GM12878 (cell line): ENCODE measurements around the gene CCL19. TPM values are rescaled to one million over a fixed set of nuclear protein-coding genes. Genes with fewer than 3 reads are reported as not detected.
A peak's percentile ranks its signal among the peaks of the same experiment; 100 is the strongest.

Experiments
- ATAC-seq: fragments of 200-7000 bp; cut with Tn5 transposase; 3 replicates; pipeline ENCODE4 v1.9.1; 2020; ENCODE audit warnings: mild to moderate bottlenecking, moderate library complexity
- BruUV-seq: library from RNA; stranded (reverse); fragments of 400-500 nt; replicated peaks from 2 replicates; lab custom pipeline; 2021; lab: Mats Ljungman, UMichigan
- CTCF ChIA-PET: fragments of 300-600 bp; sonication (Branson Sonifier 250); formaldehyde crosslinking; extraction: SDS; loops from one replicate; lab custom pipeline; 2021; ENCODE audit warnings: inconsistent platforms; lab: Yijun Ruan, JAX
- POLR2A ChIA-PET: fragments of 350-600 bp; formaldehyde crosslinking; extraction: SDS; loops from one replicate; lab custom pipeline; 2021; ENCODE audit warnings: inconsistent platforms; lab: Charles Lee
- RAD21 ChIA-PET: fragments of 300-600 bp; sonication (Branson Sonifier 250); formaldehyde crosslinking; loops from one replicate; lab custom pipeline; 2023; ENCODE audit warnings: antibody characterized with exemption; ENCODE audit not compliant: unreplicated experiment; lab: Charles Lee
- SMC1A ChIA-PET: fragments of 300-600 bp; sonication (Branson Sonifier 250); formaldehyde crosslinking; loops from one replicate; lab custom pipeline; 2023; ENCODE audit not compliant: unreplicated experiment, uncharacterized antibody; lab: Charles Lee
- DNase-seq: peaks from one replicate; pipeline ENCODE4 v3.0.0-alpha.2; 2011; ENCODE audit warnings: low read depth, low spot score
- FAIRE-seq: peaks from 3 replicates; lab custom pipeline; 2011; peaks lifted over from hg19 to GRCh38; lab: Jason Lieb, UNC
- H2AFZ ChIP-seq: 2 replicates; pipeline ENCODE4 v1.6.0; 2011; ENCODE audit warnings: low read depth, low read length, control low read depth; ENCODE audit not compliant: control insufficient read depth
- H3K27ac ChIP-seq: 2 replicates; pipeline ENCODE4 v1.5.1; 2011; ENCODE audit warnings: control low read depth; ENCODE audit not compliant: control insufficient read depth, insufficient read depth
- H3K27me3 ChIP-seq, 2 experiments: replicated peaks in 1 of 2; 2 replicates each; pipeline versions ENCODE4 v1.6.0 to v1.6.1; 2011; ENCODE audit warnings: low read length in 1 of 2; ENCODE audit not compliant: control insufficient read depth in 2 of 2, insufficient read depth in 2 of 2
- H3K36me3 ChIP-seq, 2 experiments: 2 replicates each; pipeline ENCODE4 v1.5.1; 2011; ENCODE audit warnings: low read length in 1 of 2; ENCODE audit not compliant: control insufficient read depth in 2 of 2, insufficient read depth in 2 of 2
- H3K4me1 ChIP-seq: 2 replicates; pipeline ENCODE4 v1.6.1; 2011; ENCODE audit warnings: mild to moderate bottlenecking, low read length, moderate library complexity, mixed read lengths; ENCODE audit not compliant: control insufficient read depth, insufficient read depth
- H3K4me2 ChIP-seq: 2 replicates; pipeline ENCODE4 v1.6.0; 2011; ENCODE audit warnings: control low read depth; ENCODE audit not compliant: control insufficient read depth, insufficient read depth
- H3K4me3 ChIP-seq: fragments of 200-600 bp; sonication (generic); 2 replicates; pipeline ENCODE4 v1.5.1; 2016
- H3K79me2 ChIP-seq: 2 replicates; pipeline ENCODE4 v1.6.0; 2011; ENCODE audit warnings: low read length; ENCODE audit not compliant: control insufficient read depth, insufficient read depth
- H3K9ac ChIP-seq: 2 replicates; pipeline ENCODE4 v1.8.0; 2011; ENCODE audit warnings: low read length, control low read depth, mixed read lengths; ENCODE audit not compliant: control insufficient read depth, insufficient read depth
- H3K9me3 ChIP-seq: replicated peaks from 3 replicates; pipeline ENCODE4 v1.5.1; 2011; ENCODE audit warnings: mild to moderate bottlenecking, low read length; ENCODE audit not compliant: control insufficient read depth, insufficient read depth
- H4K20me1 ChIP-seq: 2 replicates; pipeline ENCODE4 v1.6.0; 2011; ENCODE audit not compliant: control insufficient read depth, insufficient read depth
- ATF7 ChIP-seq: fragments of 450-650 bp; IDR thresholded peaks from 2 replicates; pipeline ENCODE4 v1.6.1; 2016; ENCODE audit warnings: low read depth, mild to moderate bottlenecking
- EED ChIP-seq: sonication (generic); IDR thresholded peaks from 2 replicates; pipeline ENCODE4 v1.6.1; 2016; ENCODE audit warnings: antibody characterized with exemption, low read depth
- EZH2 ChIP-seq: IDR thresholded peaks from 2 replicates; pipeline ENCODE4 v1.6.1; 2012; ENCODE audit warnings: low read depth, mild to moderate bottlenecking, control low read depth, inconsistent platforms, low read length, borderline replicate concordance; ENCODE audit not compliant: control insufficient read depth
- FOS ChIP-seq: IDR thresholded peaks from 3 replicates; pipeline ENCODE4 v1.6.1; 2011; ENCODE audit warnings: borderline replicate concordance; ENCODE audit not compliant: insufficient read length; ENCODE audit errors: extremely low read depth
- IRF4 ChIP-seq: IDR thresholded peaks from 2 replicates; pipeline ENCODE4 v1.6.1; 2011; ENCODE audit warnings: low read depth, low read length
- NKRF ChIP-seq: fragments of 450-650 bp; conservative IDR thresholded peaks from 2 replicates; pipeline ENCODE4 v1.6.1; 2017; ENCODE audit warnings: mild to moderate bottlenecking, moderate library complexity
- NRF1 ChIP-seq: conservative IDR thresholded peaks from 2 replicates; pipeline ENCODE4 v1.6.1; 2011; ENCODE audit warnings: mild to moderate bottlenecking, low read depth, low read length, improper control_type of control experiment
- RUNX3 ChIP-seq: IDR thresholded peaks from 2 replicates; pipeline ENCODE4 v1.6.1; 2012; ENCODE audit warnings: low read length, inconsistent platforms
- SREBF1 ChIP-seq: IDR thresholded peaks from 2 replicates; pipeline ENCODE4 v1.6.1; 2012; ENCODE audit warnings: mild to moderate bottlenecking, low read length
- STAT1 ChIP-seq: fragments of 450-650 bp; conservative IDR thresholded peaks from 2 replicates; pipeline ENCODE4 v1.6.1; 2014; ENCODE audit warnings: antibody characterized with exemption, mild to moderate bottlenecking
- TBL1XR1 ChIP-seq: IDR thresholded peaks from 2 replicates; pipeline ENCODE4 v1.6.1; 2012; ENCODE audit warnings: low read depth, low read length, improper control_type of control experiment
- TCF3 ChIP-seq: IDR thresholded peaks from 2 replicates; pipeline ENCODE4 v1.6.1; 2012; ENCODE audit warnings: low read depth, mild to moderate bottlenecking, low read length, borderline replicate concordance; ENCODE audit not compliant: insufficient read depth
- YBX1 ChIP-seq: fragments of 450-650 bp; IDR thresholded peaks from 2 replicates; pipeline ENCODE4 v1.6.1; 2016; ENCODE audit warnings: antibody characterized with exemption
- WGBS: methylation state at CpG from one replicate; pipeline ENCODE4 v1.1.6; 2016; ENCODE audit warnings: low lambda C conversion rate; ENCODE audit not compliant: insufficient replicate concordance, insufficient coverage; ENCODE audit errors: missing lambda C conversion rate; 5-methylcytosine and 5-hydroxymethylcytosine counted together
- in situ Hi-C: fragments of 300-500 bp; cut with MboI; formaldehyde crosslinking; loops from 9 replicates; pipeline ENCODE4 v1.14.3; 2018; ENCODE audit warnings: mixed read lengths
- intact Hi-C: fragments of 100-400 bp; cut with micrococcal nuclease; formaldehyde crosslinking; loops from one replicate; pipeline ENCODE4 v1.14.2; 2022; ENCODE audit not compliant: unreplicated experiment
- polyA plus RNA-seq, 11 experiments: library from polyadenylated mRNA; depleted of rRNA in 4 of 11; unstranded in 6 of 11; stranded (reverse) in 5 of 11; fragments of >200 nt; fragmentation: Nextera tagmentation in 4 of 11; fragmentation: Illumina TruSeq in 1 of 11; extraction: Ambion mirVana in 4 of 11; extraction: Trizol in 1 of 11; gene quantifications; 1 replicate in 1 of 11; 2 replicates in 10 of 11; pipeline versions ENCODE4 v1.2.1 to v1.2.3, GENCODE V29; 2011 to 2016; ENCODE audit warnings: inconsistent platforms in 2 of 11, missing spikeins in 2 of 11, low read depth in 1 of 11
- total RNA-seq, 4 experiments: library from RNA; depleted of rRNA in 3 of 4; stranded (reverse); fragments of >200 nt in 3 of 4; fragmentation: Illumina TruSeq in 1 of 4; extraction: Trizol in 1 of 4; gene quantifications; 2 replicates each; pipeline versions ENCODE4 v1.2.1 to v1.2.3, GENCODE V29; 2013 to 2021

CCL19 gene
- total and polyA plus RNA-seq, 10 of the 15 experiments (the other 5 are each of a cell fraction or from before 2014, with no cell fraction given), result 0.42 to 0.69 TPM; not detected in 8

GRCh38 chr9:34659592-34660253, 31.4 kb downstream of the CCL19 start:
- 76% methylated on average over 8 of the region's 8 CpGs for WGBS
- H3K9me3 ChIP-seq, result no peaks in the 10 kb centered on the region
- H3K9ac ChIP-seq, result no peak overlapping the region
- H2AFZ ChIP-seq, result no peak overlapping the region
- H3K4me3 ChIP-seq, result no peak overlapping the region
- intact Hi-C loops, result no loop called here
- CTCF ChIA-PET, result interaction anchor here (1.2 kb wide), 1 partner anchor 42 kb away, joined by 3 read pairs; no protein-coding TSS in a partner anchor
- RAD21 ChIA-PET, result interaction anchor here (1.3 kb wide), 1 partner anchor 43 kb away, joined by 3 read pairs; no protein-coding TSS in a partner anchor
- TF ChIP-seq NKRF (no peak), TCF3 (0 out of 2 replicates have a peak, but pooled peaks have one; percentile 63)
- in situ Hi-C loops, result no loop called here
- no peak for FAIRE-seq
- ATAC-seq, result no peak
- H3K36me3 ChIP-seq, result no peaks in the 10 kb centered on the region
- BruUV-seq, result no TSS peak
- H3K27me3 ChIP-seq, result no peaks in the 10 kb centered on the region
- H3K79me2 ChIP-seq, result no peaks in the 10 kb centered on the region
- SMC1A ChIA-PET, result no interaction called here
- no peaks in the 10 kb centered on the region for H4K20me1 ChIP-seq
- POLR2A ChIA-PET, result no interaction called here
- H3K4me1 ChIP-seq, result peaks cover 8% of the 10 kb centered on the region
- DNase-seq, result no peak
- H3K4me2 ChIP-seq, result no peak overlapping the region
- H3K27ac ChIP-seq, result no peak overlapping the region

GRCh38 chr9:34658461-34658860, 32.6 kb downstream of the CCL19 start:
- intact Hi-C loops, result no loop called here
- no peaks in the 10 kb centered on the region for H3K79me2 ChIP-seq
- ChIA-PET RAD21 (no interaction called here), CTCF (no interaction called here), POLR2A (no interaction called here), SMC1A (no interaction called here)
- ATAC-seq (no peak), DNase-seq (no peak), FAIRE-seq (no peak)
- H3K4me3 ChIP-seq, result no peak overlapping the region
- 68% methylated on average over 14 of the region's 14 CpGs for WGBS
- no peaks in the 10 kb centered on the region for H3K9me3 ChIP-seq
- H4K20me1 ChIP-seq, result no peaks in the 10 kb centered on the region
- H3K27ac ChIP-seq, result no peak overlapping the region
- peaks cover 4% of the 10 kb centered on the region; the same call in 1 of the 2 replicates for H3K4me1 ChIP-seq
- H3K27me3 ChIP-seq, result no peaks in the 10 kb centered on the region
- no peak overlapping the region for H2AFZ ChIP-seq
- H3K36me3 ChIP-seq, result no peaks in the 10 kb centered on the region
- in situ Hi-C loops, result no loop called here
- H3K4me2 ChIP-seq, result no peak overlapping the region
- no TSS peak for BruUV-seq
- no peak overlapping the region for H3K9ac ChIP-seq
- TF ChIP-seq FOS, result no peak
- TF ChIP-seq SREBF1, result no peak
- TF ChIP-seq IRF4, result no peak
- no peak for TF ChIP-seq YBX1
- TF ChIP-seq ATF7, result no peak
- TF ChIP-seq EED, result no peak
- no peak for TF ChIP-seq RUNX3
- TF ChIP-seq NRF1, result no peak
- TF ChIP-seq EZH2, result no peak
- TF ChIP-seq STAT1, result no peak
- no peak for TF ChIP-seq TBL1XR1
